H9 (cell line): Measurements from ENCODE around the gene ABCF2. TPM values are rescaled to one million over a fixed set of nuclear protein-coding genes. Genes with fewer than 3 reads are reported as not detected.
A peak's percentile ranks its signal among the peaks of the same experiment; 100 is the strongest.

ENCODE experiments used
- DNase-seq: peaks from one replicate; pipeline ENCODE4 v3.0.0-alpha.2; 2017
- H2AFZ ChIP-seq: one replicate; pipeline ENCODE4 v1.6.1; 2013; ENCODE audit warnings: mild to moderate bottlenecking, low read length, control low read depth, moderate library complexity
- H2AK5ac ChIP-seq: 2 replicates; pipeline ENCODE4 v1.6.1; 2013; ENCODE audit warnings: low read length, control low read depth, mixed read lengths; ENCODE audit not compliant: insufficient read length
- H2BK120ac ChIP-seq: one replicate; pipeline ENCODE4 v1.6.1; 2013; ENCODE audit warnings: low read depth, mild to moderate bottlenecking, low read length, control low read depth, inconsistent platforms; ENCODE audit not compliant: poor library complexity, severe bottlenecking
- H2BK12ac ChIP-seq: 2 replicates; pipeline ENCODE4 v1.6.1; 2013; ENCODE audit warnings: low read length, control low read depth, mixed read lengths, low read depth; ENCODE audit not compliant: insufficient read length
- H2BK15ac ChIP-seq: 2 replicates; pipeline ENCODE4 v1.6.1; 2013; ENCODE audit warnings: low read depth, low read length, control low read depth
- H2BK20ac ChIP-seq: one replicate; pipeline ENCODE4 v1.6.1; 2013; ENCODE audit warnings: low read depth, mild to moderate bottlenecking, low read length, control low read depth, inconsistent platforms; ENCODE audit not compliant: poor library complexity, severe bottlenecking
- H2BK5ac ChIP-seq: 2 replicates; pipeline ENCODE4 v1.6.1; 2013; ENCODE audit warnings: low read length, control low read depth, mixed read lengths; ENCODE audit not compliant: insufficient read length
- H3K14ac ChIP-seq: 2 replicates; pipeline ENCODE4 v1.6.1; 2013; ENCODE audit warnings: low read length, control low read depth; ENCODE audit not compliant: insufficient read depth
- H3K18ac ChIP-seq: 2 replicates; pipeline ENCODE4 v1.6.1; 2013; ENCODE audit warnings: low read depth, mild to moderate bottlenecking, mixed read lengths, low read length, control low read depth; ENCODE audit not compliant: insufficient read length
- H3K23ac ChIP-seq: 2 replicates; pipeline ENCODE4 v1.6.1; 2013; ENCODE audit warnings: low read length, control low read depth, mixed read lengths, low read depth; ENCODE audit not compliant: insufficient read length
- H3K23me2 ChIP-seq: 2 replicates; pipeline ENCODE4 v1.6.1; 2013; ENCODE audit warnings: low read depth, mild to moderate bottlenecking, mixed read lengths, low read length, control low read depth; ENCODE audit not compliant: insufficient read length, poor library complexity, severe bottlenecking
- H3K27ac ChIP-seq: 2 replicates; pipeline ENCODE4 v1.5.1; 2013; ENCODE audit warnings: low read length, control low read depth, mixed read lengths, low read depth; ENCODE audit not compliant: insufficient read length
- H3K27me3 ChIP-seq: 2 replicates; pipeline ENCODE4 v1.6.1; 2013; ENCODE audit warnings: low read length, control low read depth, inconsistent platforms; ENCODE audit not compliant: insufficient read depth
- H3K4ac ChIP-seq: 2 replicates; pipeline ENCODE4 v1.6.1; 2013; ENCODE audit warnings: low read depth, mild to moderate bottlenecking, control low read depth, inconsistent platforms, low read length, moderate library complexity
- H3K4me1 ChIP-seq: 2 replicates; pipeline ENCODE4 v1.6.1; 2013; ENCODE audit warnings: low read length, control low read depth, inconsistent platforms; ENCODE audit not compliant: insufficient read depth
- H3K4me2 ChIP-seq: 2 replicates; pipeline ENCODE4 v1.6.1; 2013; ENCODE audit warnings: low read length, control low read depth, mixed read lengths; ENCODE audit not compliant: insufficient read length, insufficient read depth
- H3K56ac ChIP-seq: 2 replicates; pipeline ENCODE4 v1.6.1; 2013; ENCODE audit warnings: low read depth, mild to moderate bottlenecking, mixed read lengths, low read length, control low read depth; ENCODE audit not compliant: insufficient read length
- H3K79me1 ChIP-seq: 2 replicates; pipeline ENCODE4 v1.6.1; 2013; ENCODE audit warnings: low read depth, mild to moderate bottlenecking, moderate library complexity, low read length, control low read depth, inconsistent platforms; ENCODE audit not compliant: insufficient read depth, poor library complexity, severe bottlenecking
- H3K79me2 ChIP-seq: 2 replicates; pipeline ENCODE4 v1.6.1; 2013; ENCODE audit warnings: low read length, control low read depth, inconsistent platforms; ENCODE audit not compliant: insufficient read depth
- H3K9ac ChIP-seq: 2 replicates; pipeline ENCODE4 v1.6.1; 2013; ENCODE audit warnings: low read length, control low read depth, mixed read lengths; ENCODE audit not compliant: insufficient read length; ENCODE audit errors: extremely low read depth
- H3K9me3 ChIP-seq: one replicate; pipeline ENCODE4 v1.6.1; 2013; ENCODE audit warnings: low read depth, low read length, inconsistent platforms; ENCODE audit not compliant: control insufficient read depth
- H3T11ph ChIP-seq: one replicate; pipeline ENCODE4 v1.6.1; 2013; ENCODE audit warnings: mild to moderate bottlenecking, low read length, control low read depth, inconsistent platforms
- H4K20me1 ChIP-seq: one replicate; pipeline ENCODE4 v1.6.1; 2013; ENCODE audit not compliant: control insufficient read depth, insufficient read length, insufficient read depth
- H4K5ac ChIP-seq: 2 replicates; pipeline ENCODE4 v1.6.1; 2013; ENCODE audit warnings: low read depth, mild to moderate bottlenecking, mixed read lengths, low read length, control low read depth; ENCODE audit not compliant: insufficient read length
- H4K8ac ChIP-seq: replicated peaks from 2 replicates; pipeline ENCODE4 v1.6.1; 2013; ENCODE audit warnings: low read length, control low read depth, mixed read lengths, low read depth; ENCODE audit not compliant: insufficient read length
- H4K91ac ChIP-seq: 2 replicates; pipeline ENCODE4 v1.6.1; 2013; ENCODE audit warnings: low read depth, mild to moderate bottlenecking, moderate library complexity, mixed read lengths, low read length, control low read depth; ENCODE audit not compliant: insufficient read length
- H3K27ac Mint-ChIP-seq, 3 experiments: 2 replicates in 2 of 3; 3 replicates in 1 of 3; pipeline ENCODE4 v1.8.0; 2020 to 2021; ENCODE audit warnings: mixed read lengths in 3 of 3, mild to moderate bottlenecking in 1 of 3, moderate library complexity in 1 of 3
- H3K27me3 Mint-ChIP-seq: 2 replicates; pipeline ENCODE4 v1.8.0; 2021; ENCODE audit warnings: low read depth, mild to moderate bottlenecking, moderate library complexity, mixed read lengths
- H3K36me3 Mint-ChIP-seq, 3 experiments: 2 replicates in 2 of 3; 3 replicates in 1 of 3; pipeline ENCODE4 v1.8.0; 2020 to 2021; ENCODE audit warnings: low read depth in 3 of 3, mixed read lengths in 3 of 3; ENCODE audit not compliant: insufficient read depth in 1 of 3
- H3K4me1 Mint-ChIP-seq, 2 experiments: 2 replicates each; pipeline ENCODE4 v1.8.0; 2020; ENCODE audit warnings: mixed read lengths in 2 of 2
- H3K4me3 Mint-ChIP-seq, 2 experiments: 2 replicates in 1 of 2; 3 replicates in 1 of 2; pipeline ENCODE4 v1.8.0; 2020 to 2021; ENCODE audit warnings: mild to moderate bottlenecking in 2 of 2, mixed read lengths in 2 of 2, moderate library complexity in 1 of 2
- H3K9me3 Mint-ChIP-seq, 2 experiments: 2 replicates in 1 of 2; 3 replicates in 1 of 2; pipeline ENCODE4 v1.8.0; 2020; ENCODE audit warnings: mild to moderate bottlenecking in 2 of 2, mixed read lengths in 2 of 2, moderate library complexity in 1 of 2
- WGBS: extraction: QIAGEN DNeasy Blood & Tissue Kit; methylation state at CpG from one replicate; pipeline ENCODE4 v1.1.7; 2013; ENCODE audit warnings: missing lambda C conversion rate, low lambda C conversion rate, mixed read lengths; ENCODE audit not compliant: insufficient read length; ENCODE audit errors: extremely low coverage; 5-methylcytosine and 5-hydroxymethylcytosine counted together
- total RNA-seq: library from RNA; stranded (reverse); gene quantifications from 2 replicates; pipeline ENCODE4 v1.2.1, GENCODE V29; 2021
- TF ChIP-seq, protein P1 (sequence below): fragments of 200-600 bp; sonication (generic); conservative IDR thresholded peaks from 3 replicates; pipeline ENCODE4 v1.8.0; 2021; ENCODE audit warnings: antibody characterized with exemption, mild to moderate bottlenecking

ABCF2 gene
- total RNA-seq, 1 experiment from 2014 or later = 70.1 TPM

DNA sequence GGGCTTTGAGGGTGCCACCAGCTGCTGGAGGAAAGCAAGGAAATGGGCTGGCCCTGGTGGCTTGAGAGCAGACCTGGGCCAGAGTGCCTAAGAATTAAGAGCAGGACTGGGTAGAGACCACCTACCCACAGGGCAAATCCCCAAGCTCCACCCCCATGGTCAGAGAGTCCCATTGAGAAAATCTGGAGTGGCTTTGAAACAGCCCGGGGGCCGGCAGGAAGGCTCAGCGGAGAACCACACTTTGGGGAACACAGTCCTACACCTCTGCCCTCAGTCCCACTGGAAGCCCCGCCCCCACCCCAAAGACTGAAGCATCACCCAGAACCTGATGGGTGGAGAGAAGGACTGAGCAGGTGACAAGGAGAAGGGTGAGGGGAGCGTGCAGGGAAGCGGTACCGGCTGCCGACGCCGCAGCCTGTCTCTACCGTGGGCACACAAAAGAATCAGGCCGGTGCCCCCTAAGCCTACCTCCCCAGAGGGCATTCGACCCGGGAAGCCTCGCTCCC, 17.9 kb upstream of the ABCF2 start:
- Histone ChIP-seq H4K20me1 (no peaks in the 10 kb centered on the region), H3K27ac (no peak overlapping the region), H3K4me2 (peak overlapping the region; percentile 59), H3K23me2 (peaks cover 11% of the 10 kb centered on the region), H4K8ac (no peak overlapping the region), H3K79me1 (no peaks in the 10 kb centered on the region), H4K91ac (no peak overlapping the region), H2BK120ac (no peak overlapping the region), H2AK5ac (no peak overlapping the region), H3K14ac (no peak overlapping the region), H2BK15ac (no peak overlapping the region), H2BK20ac (no peak overlapping the region), H3K27me3 (peaks cover 12% of the 10 kb centered on the region; the same call in 1 of the 2 replicates), H3K9me3 (no peaks in the 10 kb centered on the region), H3K79me2 (no peaks in the 10 kb centered on the region), H3K4ac (no peak overlapping the region), H3K56ac (no peak overlapping the region), H3K18ac (no peak overlapping the region), H3T11ph (no peak overlapping the region), H2AFZ (no peak overlapping the region), H3K23ac (no peak overlapping the region), H3K4me1 (peaks cover under 1% of the 10 kb centered on the region; the same call in 1 of the 2 replicates), H4K5ac (no peak overlapping the region), H2BK12ac (no peak overlapping the region), H2BK5ac (no peak overlapping the region), H3K9ac (no peak overlapping the region)
- Mint-ChIP-seq H3K36me3 (peaks cover 0 to 2% (median 2%) of the 10 kb centered on the region in 3 experiments; a peak in 4 of 7 replicates), H3K4me3 (peak overlapping the region; percentile 52 to 77), H3K27me3 (peaks cover 60% of the 10 kb centered on the region), H3K27ac (no peak overlapping the region), H3K9me3 (no peaks in the 10 kb centered on the region; a peak in 1 of 5 replicates), H3K4me1 (peaks cover 41 to 51% of the 10 kb centered on the region in 2 experiments)
- TF ChIP-seq, protein P1, sequence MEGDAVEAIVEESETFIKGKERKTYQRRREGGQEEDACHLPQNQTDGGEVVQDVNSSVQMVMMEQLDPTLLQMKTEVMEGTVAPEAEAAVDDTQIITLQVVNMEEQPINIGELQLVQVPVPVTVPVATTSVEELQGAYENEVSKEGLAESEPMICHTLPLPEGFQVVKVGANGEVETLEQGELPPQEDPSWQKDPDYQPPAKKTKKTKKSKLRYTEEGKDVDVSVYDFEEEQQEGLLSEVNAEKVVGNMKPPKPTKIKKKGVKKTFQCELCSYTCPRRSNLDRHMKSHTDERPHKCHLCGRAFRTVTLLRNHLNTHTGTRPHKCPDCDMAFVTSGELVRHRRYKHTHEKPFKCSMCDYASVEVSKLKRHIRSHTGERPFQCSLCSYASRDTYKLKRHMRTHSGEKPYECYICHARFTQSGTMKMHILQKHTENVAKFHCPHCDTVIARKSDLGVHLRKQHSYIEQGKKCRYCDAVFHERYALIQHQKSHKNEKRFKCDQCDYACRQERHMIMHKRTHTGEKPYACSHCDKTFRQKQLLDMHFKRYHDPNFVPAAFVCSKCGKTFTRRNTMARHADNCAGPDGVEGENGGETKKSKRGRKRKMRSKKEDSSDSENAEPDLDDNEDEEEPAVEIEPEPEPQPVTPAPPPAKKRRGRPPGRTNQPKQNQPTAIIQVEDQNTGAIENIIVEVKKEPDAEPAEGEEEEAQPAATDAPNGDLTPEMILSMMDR = no peak
- no CpG with 5 or more reads among the region's 15 CpGs for WGBS
- peak; percentile 56 for DNase-seq
